Hepatocyte (in vitro differentiated cells): ENCODE data around the gene PFDN6. TPM values are rescaled to one million over a fixed set of nuclear protein-coding genes. Genes with fewer than 3 reads are reported as not detected.

Experiments used
- DNase-seq: peaks from one replicate; pipeline ENCODE4 v3.0.0-alpha.2; 2016; ENCODE audit warnings: low spot score
- H2AFZ ChIP-seq: fragments of 200-600 bp; sonication (generic); 2 replicates; pipeline ENCODE4 v1.6.0; 2016; ENCODE audit warnings: antibody characterized with exemption, mild to moderate bottlenecking
- H3K27ac ChIP-seq: fragments of 200-600 bp; sonication (generic); 2 replicates; pipeline ENCODE4 v1.5.1; 2016; ENCODE audit warnings: mild to moderate bottlenecking
- H3K27me3 ChIP-seq: fragments of 200-600 bp; sonication (generic); 2 replicates; pipeline ENCODE4 v1.6.1; 2016
- H3K36me3 ChIP-seq: fragments of 200-600 bp; sonication (generic); replicated peaks from 2 replicates; pipeline ENCODE4 v1.5.1; 2016; ENCODE audit warnings: low read depth; ENCODE audit not compliant: insufficient read depth
- H3K4me1 ChIP-seq: fragments of 200-600 bp; sonication (generic); 2 replicates; pipeline ENCODE4 v1.5.1; 2016; ENCODE audit warnings: mild to moderate bottlenecking, moderate library complexity; ENCODE audit not compliant: insufficient read depth
- H3K4me2 ChIP-seq: fragments of 200-600 bp; sonication (generic); 2 replicates; pipeline ENCODE4 v1.6.0; 2016
- H3K4me3 ChIP-seq: fragments of 200-600 bp; sonication (generic); 2 replicates; pipeline ENCODE4 v1.5.1; 2016; ENCODE audit warnings: mild to moderate bottlenecking
- H3K79me2 ChIP-seq: fragments of 200-600 bp; sonication (generic); 2 replicates; pipeline ENCODE4 v1.6.0; 2017; ENCODE audit warnings: mild to moderate bottlenecking
- H3K9me2 ChIP-seq: fragments of 200-600 bp; sonication (generic); replicated peaks from 2 replicates; pipeline ENCODE4 v1.6.0; 2017; ENCODE audit warnings: mild to moderate bottlenecking; ENCODE audit not compliant: insufficient read depth
- H3K9me3 ChIP-seq: fragments of 200-600 bp; sonication (generic); 2 replicates; pipeline ENCODE4 v1.5.1; 2016; ENCODE audit warnings: low read depth, mild to moderate bottlenecking
- H4K20me1 ChIP-seq: fragments of 200-600 bp; sonication (generic); 2 replicates; pipeline ENCODE4 v1.6.0; 2016; ENCODE audit warnings: mild to moderate bottlenecking; ENCODE audit not compliant: insufficient read depth, poor library complexity, severe bottlenecking
- EZH2 ChIP-seq: fragments of 200-600 bp; sonication (generic); IDR thresholded peaks from 2 replicates; pipeline ENCODE4 v1.6.1; 2016; ENCODE audit warnings: antibody characterized with exemption, mild to moderate bottlenecking, borderline replicate concordance
- EZH2phosphoT487 ChIP-seq: fragments of 200-600 bp; sonication (generic); IDR thresholded peaks from one replicate; pipeline ENCODE4 v1.6.1; 2018; ENCODE audit warnings: antibody characterized with exemption, mild to moderate bottlenecking, low read depth, moderate library complexity; ENCODE audit not compliant: unreplicated experiment, severe bottlenecking
- WGBS: methylation state at CpG from one replicate; pipeline ENCODE4 v1.1.6; 2016; ENCODE audit warnings: low lambda C conversion rate; ENCODE audit errors: missing lambda C conversion rate; 5-methylcytosine and 5-hydroxymethylcytosine counted together
- polyA plus RNA-seq: library from polyadenylated mRNA; unstranded; fragments of >200 nt; fragmentation: Nextera tagmentation; extraction: Ambion mirVana; gene quantifications from 2 replicates; pipeline ENCODE4 v1.2.1, GENCODE V29; 2016
- total RNA-seq: library from RNA; depleted of rRNA; stranded (reverse); fragments of >200 nt; gene quantifications from 2 replicates; pipeline ENCODE4 v1.2.3, GENCODE V29; 2014
- TF ChIP-seq, protein P1 (sequence below): fragments of 200-600 bp; sonication (generic); IDR thresholded peaks from 2 replicates; pipeline ENCODE4 v1.5.1; 2016; ENCODE audit warnings: antibody characterized with exemption, mild to moderate bottlenecking; ENCODE audit not compliant: poor library complexity

Gene PFDN6
- total and polyA plus RNA-seq, 2 experiments from 2014 or later: 19.5 to 52.7 TPM

DNA sequence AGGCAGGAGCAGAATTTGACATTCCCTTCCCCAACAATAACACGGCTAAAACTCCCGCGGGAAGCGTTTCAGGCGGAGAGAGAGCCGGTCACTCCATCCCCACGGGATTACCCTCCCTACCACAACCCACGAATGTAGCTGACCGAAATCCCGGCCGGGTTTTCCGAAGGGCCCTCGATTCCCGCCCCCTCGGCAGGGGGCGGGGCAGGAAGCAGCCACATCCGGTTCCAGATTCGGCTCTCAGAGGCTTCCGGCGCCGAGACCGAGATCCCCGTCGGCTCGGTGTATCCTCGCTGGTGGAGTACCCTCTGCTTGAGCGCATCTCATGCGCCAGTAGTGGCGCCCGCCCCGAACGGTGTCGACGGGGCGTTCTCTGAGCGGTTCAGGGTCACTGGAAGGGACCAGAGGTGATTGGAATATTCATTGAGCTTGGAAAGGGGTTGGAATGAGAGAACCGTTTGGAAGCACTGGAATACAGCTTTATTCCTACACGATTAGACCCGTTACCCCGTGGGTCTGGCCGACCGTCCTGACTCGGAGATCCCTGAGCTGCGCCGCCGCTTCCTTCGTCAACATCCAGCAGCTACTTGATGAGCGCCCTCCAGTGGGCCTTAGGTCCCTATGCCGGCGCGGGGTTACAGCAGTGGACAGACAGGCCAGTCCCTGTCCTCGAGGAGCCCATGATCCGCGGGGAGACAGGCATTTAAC lies 10.0 kb downstream of the PFDN6 start:
- H3K36me3 ChIP-seq: no peaks in the 10 kb centered on the region

DNA sequence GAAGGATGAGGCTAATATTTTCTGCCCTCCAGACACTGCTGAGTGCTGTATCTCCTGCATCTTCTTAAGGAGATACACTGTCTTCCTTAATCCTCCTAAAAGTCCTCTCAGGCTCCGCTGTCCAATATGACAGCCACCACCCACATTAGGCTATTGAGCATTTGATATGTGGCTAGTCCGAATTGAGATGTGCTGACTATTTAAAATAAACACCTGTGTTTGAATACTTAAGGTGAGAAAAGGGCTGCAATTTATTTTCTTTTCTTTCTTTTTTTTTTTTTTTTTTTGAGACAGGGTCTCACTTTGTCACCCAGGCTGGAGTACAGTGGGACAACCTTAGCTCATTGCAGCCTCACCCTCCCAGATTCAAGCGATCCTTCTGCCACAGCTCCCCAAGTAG lies 12.5 kb downstream of the PFDN6 start:
- no peaks in the 10 kb centered on the region for H3K36me3 ChIP-seq
- H3K4me1 ChIP-seq: peaks cover 15% of the 10 kb centered on the region

More for the DNA sequence above, 10.0 kb downstream of the PFDN6 start:
- Histone ChIP-seq H2AFZ (peak overlapping the region; percentile 93), H3K4me1 (peaks cover 16% of the 10 kb centered on the region), H3K27ac (peak overlapping the region; percentile 99), H3K9me2 (no peaks in the 10 kb centered on the region), H3K4me2 (peak overlapping the region; percentile 94), H3K27me3 (no peaks in the 10 kb centered on the region), H3K9me3 (no peaks in the 10 kb centered on the region), H3K79me2 (peaks cover 53% of the 10 kb centered on the region), H4K20me1 (peaks cover 8% of the 10 kb centered on the region), H3K4me3 (peak overlapping the region; percentile 82)
- WGBS: 1% methylated on average over 54 of the region's 54 CpGs
- DNase-seq: peak; percentile 96
- TF ChIP-seq, protein P1, sequence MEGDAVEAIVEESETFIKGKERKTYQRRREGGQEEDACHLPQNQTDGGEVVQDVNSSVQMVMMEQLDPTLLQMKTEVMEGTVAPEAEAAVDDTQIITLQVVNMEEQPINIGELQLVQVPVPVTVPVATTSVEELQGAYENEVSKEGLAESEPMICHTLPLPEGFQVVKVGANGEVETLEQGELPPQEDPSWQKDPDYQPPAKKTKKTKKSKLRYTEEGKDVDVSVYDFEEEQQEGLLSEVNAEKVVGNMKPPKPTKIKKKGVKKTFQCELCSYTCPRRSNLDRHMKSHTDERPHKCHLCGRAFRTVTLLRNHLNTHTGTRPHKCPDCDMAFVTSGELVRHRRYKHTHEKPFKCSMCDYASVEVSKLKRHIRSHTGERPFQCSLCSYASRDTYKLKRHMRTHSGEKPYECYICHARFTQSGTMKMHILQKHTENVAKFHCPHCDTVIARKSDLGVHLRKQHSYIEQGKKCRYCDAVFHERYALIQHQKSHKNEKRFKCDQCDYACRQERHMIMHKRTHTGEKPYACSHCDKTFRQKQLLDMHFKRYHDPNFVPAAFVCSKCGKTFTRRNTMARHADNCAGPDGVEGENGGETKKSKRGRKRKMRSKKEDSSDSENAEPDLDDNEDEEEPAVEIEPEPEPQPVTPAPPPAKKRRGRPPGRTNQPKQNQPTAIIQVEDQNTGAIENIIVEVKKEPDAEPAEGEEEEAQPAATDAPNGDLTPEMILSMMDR: peak; percentile 86
- no peak for TF ChIP-seq EZH2phosphoT487

DNA sequence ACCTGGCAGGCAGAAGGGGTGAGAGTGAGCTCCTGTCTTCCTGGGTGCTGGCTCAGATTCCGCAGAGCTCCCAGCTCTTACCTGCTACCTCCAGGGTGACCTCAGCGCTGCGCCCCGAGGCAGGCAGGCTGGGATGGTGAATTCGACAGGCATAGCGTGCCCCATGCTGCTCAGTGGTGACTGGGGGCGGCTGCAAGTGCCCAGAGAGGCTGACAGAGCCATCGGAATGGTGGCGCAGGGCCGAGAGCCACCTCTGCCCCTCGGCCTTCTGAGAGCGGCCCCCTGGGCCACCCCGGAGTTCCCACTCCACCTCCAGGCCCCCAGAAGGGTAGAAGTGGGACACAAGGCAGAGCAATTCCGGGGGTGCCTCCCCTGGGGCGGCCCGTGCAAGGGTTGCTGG lies 14.8 kb downstream of the PFDN6 start:
- no peak overlapping the region for H3K4me3 ChIP-seq
- peaks cover 11% of the 10 kb centered on the region for H3K4me1 ChIP-seq
- peaks cover 15% of the 10 kb centered on the region for H4K20me1 ChIP-seq
- H3K79me2 ChIP-seq: peaks cover 69% of the 10 kb centered on the region
- TF ChIP-seq EZH2 (no peak), EZH2phosphoT487 (no peak)
- TF ChIP-seq, protein P1: no peak
- H2AFZ ChIP-seq: no peak overlapping the region
- no peaks in the 10 kb centered on the region for H3K36me3 ChIP-seq
- no peaks in the 10 kb centered on the region for H3K9me3 ChIP-seq
- H3K9me2 ChIP-seq: no peaks in the 10 kb centered on the region
- DNase-seq: no peak
- no peak overlapping the region for H3K4me2 ChIP-seq
- WGBS: 93% methylated on average over 13 of the region's 16 CpGs
- no peak overlapping the region for H3K27ac ChIP-seq
- H3K27me3 ChIP-seq: no peaks in the 10 kb centered on the region

More for the DNA sequence above, 12.5 kb downstream of the PFDN6 start:
- Histone ChIP-seq H3K27me3 (no peaks in the 10 kb centered on the region), H3K4me3 (no peak overlapping the region), H4K20me1 (peaks cover 15% of the 10 kb centered on the region), H3K79me2 (peaks cover 57% of the 10 kb centered on the region), H3K9me3 (no peaks in the 10 kb centered on the region), H2AFZ (no peak overlapping the region), H3K9me2 (no peaks in the 10 kb centered on the region), H3K4me2 (no peak overlapping the region), H3K27ac (no peak overlapping the region)
- TF ChIP-seq, protein P1: no peak
- TF ChIP-seq EZH2phosphoT487 (no peak), EZH2 (no peak)
- DNase-seq: no peak
- 93% methylated on average over 3 of the region's 3 CpGs for WGBS
